GM18858 (cell line): ENCODE data around the gene AFTPH.
"Not testable (repeated sequence)": the region's sequence is repeated elsewhere in the genome, so short reads cannot be mapped to it uniquely, and the experiment has no call there.

ENCODE experiments used
- ATAC-seq: cut with Tn5 transposase; IDR thresholded peaks from one replicate; pipeline ENCODE4 v1.9.1; 2021; ENCODE audit not compliant: unreplicated experiment

The AFTPH gene

DNA sequence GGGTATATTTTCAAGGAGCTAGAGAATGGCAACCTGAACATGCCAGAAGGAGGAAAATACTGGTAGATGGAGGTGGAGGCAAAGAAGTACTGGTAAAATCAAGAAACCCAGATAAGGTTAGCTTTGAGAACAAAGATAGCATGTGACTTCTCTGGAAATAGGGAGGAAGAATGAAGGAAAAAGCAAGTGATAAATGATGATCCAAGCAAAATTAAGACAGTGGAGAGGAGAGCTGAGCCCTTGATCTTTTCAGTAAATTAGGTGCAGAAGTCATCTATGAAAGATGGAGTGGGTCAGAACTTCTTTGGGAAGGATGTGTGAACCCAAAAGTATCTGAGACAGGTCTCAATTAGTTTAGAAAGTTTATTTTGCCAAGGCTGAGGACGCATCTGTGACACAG, 25.7 kb upstream of the AFTPH start:
- no peak for ATAC-seq

DNA sequence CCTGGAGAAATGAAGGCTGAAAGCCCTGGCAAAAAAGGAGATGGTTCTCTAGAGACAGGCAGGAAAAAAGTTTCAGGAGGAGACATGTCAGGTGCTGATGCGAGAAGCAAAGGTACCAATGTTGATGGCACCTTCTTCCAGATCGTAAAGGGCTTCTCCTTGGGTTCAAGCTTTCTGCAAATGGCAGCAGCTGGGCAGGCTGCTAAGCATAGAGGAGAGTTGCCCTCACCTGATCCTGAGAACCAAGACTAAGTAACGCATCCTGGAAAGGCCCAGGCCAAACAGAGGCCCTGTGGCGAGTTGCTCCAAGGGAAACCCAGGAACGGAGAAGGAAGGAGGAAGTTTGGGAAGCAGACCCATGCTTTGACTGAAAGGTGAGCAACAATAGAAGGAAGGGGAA, 23.6 kb upstream of the AFTPH start:
- no peak for ATAC-seq

DNA sequence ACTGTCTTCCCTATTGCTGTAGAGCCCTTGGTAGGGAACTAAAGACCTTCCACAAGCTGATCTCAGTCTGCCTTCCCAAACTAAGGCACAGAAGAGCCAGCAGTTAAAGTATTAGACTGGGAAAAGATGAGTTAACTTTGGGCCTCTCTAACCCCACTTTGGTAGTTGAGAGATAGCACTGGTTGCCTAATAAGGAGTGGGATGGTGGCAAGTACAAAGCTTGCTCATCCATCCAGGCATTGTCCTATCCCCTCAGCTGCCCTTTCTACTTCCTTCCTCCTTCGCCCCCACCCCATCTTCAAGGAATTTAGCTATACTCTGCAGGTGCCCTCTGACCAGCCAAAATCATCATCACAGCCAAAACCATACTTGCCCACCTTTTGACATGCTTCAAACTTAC, 22.2 kb upstream of the AFTPH start:
- no peak for ATAC-seq

DNA sequence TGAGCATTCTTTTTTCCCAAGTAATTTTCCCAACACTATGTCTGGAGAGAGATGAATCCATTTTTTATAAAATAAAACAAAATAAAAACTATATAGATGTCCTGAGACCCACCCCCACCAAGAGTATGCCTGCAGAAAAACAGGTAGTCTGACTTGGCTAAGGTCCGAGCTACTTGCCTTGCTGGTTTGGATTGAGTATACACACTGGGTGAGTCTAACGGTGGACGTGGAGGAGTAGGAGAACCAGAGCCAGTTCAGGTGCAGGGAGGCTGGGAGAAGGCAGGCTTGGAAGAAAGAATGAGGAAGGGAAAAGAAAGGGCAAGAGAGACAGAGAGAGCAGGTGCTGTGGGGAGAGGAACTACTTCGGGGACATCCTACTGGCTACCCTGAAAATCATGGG, 21.3 kb upstream of the AFTPH start:
- ATAC-seq: no peak

DNA sequence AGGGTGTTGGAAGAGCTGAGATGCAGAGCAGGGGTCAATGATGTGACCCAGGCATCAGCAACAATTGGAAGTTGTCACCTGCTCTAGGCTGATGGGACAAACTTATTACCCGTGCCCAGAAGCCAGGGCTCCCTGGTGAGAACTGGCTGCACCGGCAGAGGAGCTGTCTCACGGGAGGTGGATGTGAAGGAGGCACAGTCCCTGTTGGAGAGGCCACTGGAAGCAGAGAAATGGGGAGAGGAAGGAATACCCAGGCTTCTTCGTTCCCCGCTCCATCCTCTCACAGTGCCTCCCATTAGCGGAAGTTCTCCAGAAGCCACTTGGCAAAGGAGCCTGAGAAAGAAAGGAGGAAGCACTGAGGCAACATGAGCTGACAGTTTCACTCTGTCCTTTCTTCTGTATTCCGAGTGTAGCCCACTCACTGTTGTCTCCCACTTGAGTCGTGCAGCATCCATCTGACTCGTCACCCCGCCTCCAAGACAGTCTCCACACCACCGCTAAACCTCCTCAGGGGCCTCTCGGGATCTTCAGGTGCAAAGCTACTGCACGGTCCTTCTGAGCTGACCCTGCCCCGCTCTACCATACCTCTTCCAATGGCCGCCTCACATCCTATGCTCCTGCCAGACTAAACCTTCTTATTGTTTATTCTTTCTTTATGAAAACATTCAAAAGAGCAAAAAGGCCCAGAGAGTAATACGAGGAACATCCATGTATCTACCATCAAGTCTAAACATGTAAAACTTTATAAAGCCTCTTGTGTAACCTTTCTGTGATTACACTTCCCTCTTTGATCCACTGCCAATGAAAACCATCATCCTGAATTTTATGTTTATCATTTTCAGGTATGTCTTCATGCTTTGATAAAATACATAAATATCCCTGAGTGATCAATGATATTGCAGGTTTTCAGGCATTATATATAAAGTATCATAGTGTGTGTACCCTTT, 19.1 kb upstream of the AFTPH start:
- ATAC-seq: no peak

DNA sequence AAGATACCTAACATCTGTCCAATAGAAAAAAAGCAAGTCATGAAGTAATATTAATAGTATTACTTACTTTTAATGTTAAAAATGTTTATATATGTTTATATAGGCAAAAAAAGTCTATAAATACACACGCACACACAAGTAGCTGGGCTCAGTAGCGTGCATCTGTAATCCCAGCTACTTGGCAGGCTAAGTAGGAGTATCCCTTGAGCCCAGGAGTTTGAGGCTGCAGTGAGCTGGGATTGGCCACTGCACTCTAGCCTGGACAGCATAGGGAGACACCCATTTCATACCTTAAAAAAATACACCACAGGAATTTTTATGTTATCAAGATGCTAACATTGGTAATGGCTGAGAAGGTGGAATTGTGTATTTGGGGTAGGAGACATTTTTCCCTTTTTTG, 17.4 kb upstream of the AFTPH start:
- no peak for ATAC-seq

DNA sequence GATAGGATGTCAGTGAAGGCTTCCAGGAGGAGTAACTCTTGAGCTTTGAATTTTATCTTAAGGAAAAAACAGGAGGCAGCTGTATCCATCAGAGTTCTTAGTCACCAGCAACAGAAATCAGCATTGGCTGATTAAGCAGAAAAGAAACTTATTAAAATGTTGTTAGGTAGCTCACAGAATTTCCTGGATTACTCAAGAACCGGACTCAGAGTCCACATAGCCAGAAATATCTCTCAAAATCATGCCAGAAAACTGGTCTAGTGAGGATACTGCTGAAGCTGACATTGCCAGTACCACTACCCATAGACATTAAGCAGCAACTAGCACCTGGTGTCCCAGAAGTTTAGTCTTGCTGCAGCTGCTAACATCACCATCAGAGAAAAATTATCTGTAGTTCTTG, 10.1 kb upstream of the AFTPH start:
- ATAC-seq: no peak

DNA sequence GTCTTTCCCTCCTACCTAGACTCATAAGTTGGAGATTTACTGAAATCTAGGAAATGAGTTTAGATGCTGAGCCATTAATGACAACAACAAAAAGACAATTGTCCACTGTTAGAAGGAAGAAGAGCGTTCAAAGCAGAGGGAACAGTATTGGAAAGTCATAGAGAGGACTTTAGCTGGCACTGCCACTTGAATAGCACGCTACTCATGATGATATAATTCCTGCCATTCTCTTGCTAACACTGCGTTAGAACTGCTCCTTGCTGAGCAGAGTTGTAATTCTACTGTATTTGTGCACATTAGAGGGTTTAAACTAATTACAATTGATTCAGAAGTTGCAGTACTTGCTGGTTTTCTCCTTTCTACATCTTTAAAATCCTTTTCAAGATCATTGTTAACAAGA, 9.0 kb upstream of the AFTPH start:
- no peak for ATAC-seq

DNA sequence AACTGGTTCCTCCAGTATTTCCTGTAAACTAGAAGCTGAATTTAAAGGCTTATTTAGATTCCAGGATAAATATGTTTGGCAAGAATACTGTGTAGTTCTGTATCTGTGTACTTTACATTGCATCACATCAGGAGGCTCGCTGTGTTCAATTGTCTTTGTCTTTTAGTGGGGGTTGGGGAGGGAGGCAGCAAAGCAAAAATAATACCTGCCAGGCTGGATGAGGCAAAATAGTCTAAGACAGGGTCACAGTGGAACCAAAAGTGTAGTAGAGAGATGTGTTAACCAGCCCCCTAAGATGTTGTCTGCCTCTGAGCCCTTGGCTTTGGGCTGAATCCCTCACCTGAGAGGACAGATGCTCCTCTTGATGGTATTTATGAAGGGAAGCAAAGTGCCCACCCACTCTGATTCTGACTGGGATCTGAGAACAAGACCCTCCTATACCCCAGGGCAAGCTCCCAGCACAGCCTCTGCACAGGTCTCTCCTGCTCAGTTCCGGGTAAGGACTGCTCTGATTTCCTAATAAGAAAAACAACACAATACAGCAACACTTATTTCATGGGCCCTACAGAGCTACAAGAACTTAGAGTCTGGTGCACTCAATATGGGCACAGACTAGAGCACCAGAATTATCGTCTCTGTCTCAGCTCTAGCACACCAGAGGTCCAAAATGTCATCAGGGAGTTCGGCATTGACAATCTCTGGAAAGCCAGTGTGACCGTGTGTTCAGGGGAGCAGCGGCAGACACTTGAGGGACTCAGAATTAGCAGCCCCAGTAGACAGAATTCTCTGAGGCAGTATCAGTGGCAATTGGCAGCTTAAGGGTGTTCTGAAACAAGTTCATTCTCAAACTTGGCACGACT, 7.2 kb upstream of the AFTPH start:
- no peak for ATAC-seq

DNA sequence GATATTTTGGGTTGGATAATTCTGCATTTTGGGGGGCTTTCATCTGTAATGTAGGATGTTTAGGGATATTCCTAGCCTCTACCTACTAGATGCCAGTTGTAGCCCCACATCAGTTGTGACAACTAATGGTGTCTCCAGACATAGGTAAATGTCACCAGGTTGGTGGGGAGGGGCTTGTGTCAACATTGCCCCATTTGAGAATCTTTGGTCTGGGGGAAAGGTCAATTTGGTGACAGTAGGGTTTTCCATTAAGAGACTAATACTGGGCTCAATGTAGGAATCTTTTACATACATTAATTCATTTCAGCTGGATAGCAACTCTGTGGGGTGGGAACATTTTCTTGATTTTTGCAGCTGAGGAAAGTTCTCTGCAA, 6.6 kb upstream of the AFTPH start:
- ATAC-seq: no peak

DNA sequence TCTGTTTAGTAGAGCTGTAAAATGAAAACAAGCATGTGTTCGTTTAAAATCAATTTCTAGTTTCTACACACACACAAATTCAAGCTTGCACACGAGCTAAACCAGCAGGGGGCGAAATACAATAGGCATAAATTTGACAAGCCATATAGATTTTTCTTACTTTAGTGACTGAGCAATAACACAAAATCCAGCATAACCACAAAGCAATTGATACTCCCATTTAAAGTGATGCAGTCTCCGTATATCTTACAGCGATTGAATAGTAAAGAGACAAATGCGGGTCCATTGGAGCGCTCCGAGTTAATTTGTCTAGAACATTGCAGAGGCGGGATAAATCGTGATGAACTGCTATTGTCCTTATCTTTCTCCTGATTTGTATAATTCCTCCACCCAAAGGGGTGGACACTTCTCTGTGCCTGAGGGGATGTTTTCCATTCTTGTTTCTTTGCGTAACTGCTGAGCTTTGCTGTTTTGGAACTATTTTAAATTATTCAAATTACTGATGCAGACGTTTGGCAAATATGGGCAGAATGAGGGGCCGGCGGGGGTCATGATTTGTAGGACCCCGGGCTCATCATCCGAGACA, 1.2 kb upstream of the AFTPH start:
- ATAC-seq: no peak

DNA sequence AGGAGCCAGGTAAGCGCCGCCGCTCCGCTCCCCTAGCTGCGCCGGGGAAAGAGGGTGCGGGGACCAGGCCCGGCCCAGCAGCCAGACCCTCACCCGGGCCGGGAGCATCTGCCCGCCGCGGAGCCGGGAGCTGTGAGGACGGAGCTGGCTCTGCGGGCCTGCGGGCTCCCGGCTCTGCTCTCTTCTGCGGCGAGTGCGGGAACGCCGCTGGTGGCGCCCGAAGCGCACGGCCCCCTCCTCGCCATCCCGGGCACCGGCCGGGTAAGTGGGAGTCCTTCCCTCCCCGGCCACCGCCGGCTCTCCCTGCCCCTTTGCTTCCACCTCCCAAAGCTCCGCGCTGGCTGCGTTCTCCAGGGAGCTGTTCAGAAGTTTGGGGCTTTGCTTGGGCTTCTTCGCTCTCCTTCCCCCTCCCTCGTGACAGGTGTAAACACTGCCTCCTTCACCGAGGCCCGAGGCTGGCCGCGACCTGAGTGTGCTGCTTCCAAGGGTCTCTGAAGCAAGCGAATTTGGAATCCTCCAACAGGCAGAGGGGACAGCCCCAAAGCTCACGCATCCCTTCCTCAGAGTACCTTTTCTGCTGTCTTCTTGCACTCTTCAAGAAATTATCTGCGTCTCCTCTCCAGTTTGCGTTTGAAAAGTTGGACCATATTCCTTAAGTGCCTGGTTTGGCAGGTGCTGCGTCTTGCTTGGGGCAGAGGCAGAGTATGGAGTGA, 632 bp downstream of the AFTPH start:
- peak; percentile 8 for ATAC-seq

DNA sequence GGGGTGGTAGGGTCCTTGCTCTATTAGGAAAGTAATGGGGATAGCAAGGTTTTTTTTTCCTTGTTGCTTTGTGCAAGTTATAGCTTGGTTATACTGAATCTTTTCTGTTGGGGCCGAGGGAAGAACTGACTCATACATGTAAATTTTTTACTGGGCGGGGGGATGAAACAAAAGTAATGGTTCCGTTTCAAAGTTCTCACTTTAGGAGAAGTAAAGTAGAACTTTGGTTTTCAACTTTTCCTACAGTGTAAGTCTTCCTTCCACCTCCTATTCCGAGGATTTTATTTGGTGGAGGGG, 1.1 kb downstream of the AFTPH start:
- no peak for ATAC-seq

DNA sequence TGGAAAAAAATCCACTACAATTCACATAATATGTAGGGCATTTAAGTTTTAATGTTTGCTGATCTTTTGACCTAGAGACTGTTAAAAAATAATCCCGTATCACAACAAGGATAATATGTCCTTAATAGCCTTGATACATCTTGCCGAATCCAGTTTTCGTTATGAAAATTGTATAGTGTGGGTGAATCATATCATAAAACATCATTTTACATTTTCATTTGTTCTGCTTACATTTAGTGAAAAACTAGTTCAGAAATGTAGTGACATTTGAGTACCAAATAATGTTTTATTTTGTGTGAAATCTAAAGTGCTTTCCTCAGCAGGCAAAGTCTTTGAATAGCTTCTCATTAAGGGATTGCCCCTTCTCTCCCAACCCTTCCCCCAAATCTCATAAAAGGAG, 1.9 kb downstream of the AFTPH start:
- no peak for ATAC-seq

DNA sequence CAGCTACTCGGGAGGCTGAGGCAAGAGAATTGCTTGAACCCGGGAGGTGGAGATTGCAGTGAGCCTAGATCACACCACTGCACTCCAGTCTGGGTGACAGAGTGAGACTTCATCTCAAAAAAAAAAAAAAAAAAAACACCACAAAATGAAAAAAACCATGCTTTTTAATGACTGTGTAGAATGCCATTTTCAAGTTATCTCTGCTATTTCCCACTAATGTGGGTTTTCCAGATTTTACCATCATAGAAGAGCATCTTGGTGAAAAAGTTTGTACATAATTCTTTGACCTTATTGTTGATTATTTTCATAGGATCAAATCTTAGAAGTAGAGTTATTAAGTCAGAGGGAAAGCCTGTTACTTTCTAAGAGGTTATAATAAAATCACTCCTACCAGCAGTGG, 6.8 kb downstream of the AFTPH start:
- ATAC-seq: not testable (repeated sequence)

DNA sequence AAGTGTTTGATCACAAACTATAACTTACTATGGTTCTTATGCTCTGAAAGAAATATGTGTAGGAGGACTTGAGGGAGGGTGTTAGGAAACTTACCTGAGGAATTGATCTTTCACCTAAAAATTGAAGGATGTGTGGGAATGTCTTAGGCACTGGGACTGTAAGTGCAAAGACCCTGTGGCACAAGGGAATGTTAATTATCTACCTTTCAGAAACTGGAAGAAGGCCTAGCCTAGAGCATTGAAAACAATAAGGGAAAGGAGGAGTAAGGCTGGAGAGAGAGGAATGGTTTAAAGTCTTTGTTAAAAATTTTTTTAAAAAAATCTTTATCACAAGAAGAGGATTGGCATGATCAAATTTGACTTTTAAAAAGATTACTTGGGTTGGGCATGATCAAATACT, 7.9 kb downstream of the AFTPH start:
- no peak for ATAC-seq

DNA sequence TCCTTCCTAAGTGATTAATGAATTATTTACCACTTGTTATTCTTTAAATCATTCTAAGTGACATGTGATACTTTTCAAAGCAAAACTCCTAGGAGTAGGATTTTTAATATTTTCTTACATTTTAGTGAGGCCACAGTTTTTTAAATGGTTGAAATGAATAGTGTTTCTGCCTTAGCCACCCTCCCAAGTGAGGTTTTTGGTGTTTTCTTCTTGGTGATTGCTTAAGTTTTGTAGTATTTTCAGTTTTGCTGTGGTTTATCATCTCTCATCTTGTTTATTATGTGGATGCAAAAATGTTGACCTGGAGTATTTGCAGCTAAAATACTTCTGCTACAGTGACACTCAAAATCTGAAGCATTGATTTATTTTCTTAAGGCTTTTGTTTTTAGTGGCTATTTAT, 9.8 kb downstream of the AFTPH start:
- no peak for ATAC-seq

DNA sequence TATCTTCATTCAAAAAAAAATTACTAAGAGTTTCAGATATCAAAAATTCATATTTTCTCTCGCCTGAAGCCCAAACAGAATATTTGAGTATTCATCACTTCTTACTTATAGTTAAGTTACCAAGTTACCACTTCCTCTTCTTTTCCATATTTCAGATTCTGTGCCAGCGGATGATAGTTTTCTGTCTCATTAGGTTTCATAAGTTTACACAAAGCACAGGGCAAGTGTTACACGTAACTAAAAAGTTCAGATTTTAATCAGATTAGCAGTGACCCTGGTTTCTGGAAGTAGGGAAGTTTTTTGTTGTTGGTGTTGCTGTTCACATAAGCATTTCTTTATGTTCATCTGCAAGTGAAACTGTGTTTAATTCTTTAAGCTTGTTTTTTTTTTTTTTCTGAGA, 10.2 kb downstream of the AFTPH start:
- peak; percentile 35 for ATAC-seq

DNA sequence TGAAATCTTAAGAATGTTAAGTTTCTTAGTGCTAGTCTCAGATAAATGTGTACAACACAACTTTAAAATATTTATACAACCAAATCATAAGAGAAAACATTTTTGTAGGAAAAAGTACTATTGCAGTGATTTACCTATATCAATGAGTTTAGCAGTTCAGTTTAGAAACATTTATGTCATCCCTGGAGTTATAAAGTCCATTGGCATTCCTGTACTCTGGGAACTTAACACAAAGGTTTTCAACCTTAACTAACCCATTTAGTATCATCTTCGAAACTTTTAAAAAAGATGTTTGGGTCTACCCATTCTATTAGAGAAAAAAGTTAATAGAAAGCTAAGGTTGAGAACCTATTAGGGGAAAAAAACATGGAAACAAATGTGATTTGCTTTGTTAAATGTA, 10.9 kb downstream of the AFTPH start:
- no peak for ATAC-seq

DNA sequence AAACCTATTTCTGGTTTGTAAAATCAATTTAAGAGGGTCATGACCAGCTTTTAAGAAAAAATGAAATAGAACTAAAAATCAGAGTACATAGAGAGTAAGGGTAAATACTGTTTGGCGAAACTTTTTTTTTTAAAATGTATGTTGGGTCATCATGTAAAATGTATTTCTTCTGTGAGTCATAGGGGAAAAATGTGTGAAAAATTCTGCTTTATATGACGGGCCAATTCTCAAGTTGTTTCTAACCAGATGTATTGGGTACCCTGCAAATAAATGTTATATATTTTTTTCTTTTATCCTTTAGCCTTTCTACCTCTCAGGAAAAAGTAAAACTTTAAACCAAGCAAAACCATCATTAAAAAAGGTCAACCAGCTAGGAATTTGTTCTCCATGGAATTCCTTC, 13.9 kb downstream of the AFTPH start:
- no peak for ATAC-seq

DNA sequence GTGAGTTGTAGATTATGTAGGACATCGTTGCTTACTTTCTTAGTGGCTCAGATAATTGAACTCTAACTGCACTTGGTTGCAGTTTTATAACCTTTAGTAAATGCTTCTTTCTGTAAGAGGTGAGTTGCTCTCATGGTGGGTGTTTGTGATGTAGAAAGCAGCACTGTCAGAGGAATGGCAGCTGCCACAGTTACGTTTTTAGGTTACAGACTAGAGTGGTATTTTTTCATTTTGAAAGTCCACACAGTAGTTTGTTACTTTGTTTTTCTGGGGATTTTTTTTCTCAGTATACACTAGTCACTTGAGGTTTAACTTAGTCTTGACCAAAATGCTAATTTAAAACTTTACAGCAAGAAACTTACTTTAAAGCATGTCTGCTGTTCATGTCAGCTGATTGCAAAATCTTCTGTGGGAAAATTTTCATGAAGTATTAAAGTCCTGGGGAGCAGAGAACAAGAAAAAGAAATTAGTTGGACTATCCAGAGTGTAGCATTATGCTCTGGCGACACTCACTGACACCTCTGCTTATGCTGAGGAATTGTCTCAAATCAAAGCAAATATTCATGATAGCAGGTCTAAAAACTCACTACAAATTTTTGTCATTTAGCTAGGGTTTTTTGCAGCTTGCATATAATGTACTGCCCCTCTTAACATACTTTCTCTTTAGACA, 14.8 kb downstream of the AFTPH start:
- ATAC-seq: no peak
